Measurements from ENCODE around the gene PTPRG.

Gene PTPRG

DNA sequence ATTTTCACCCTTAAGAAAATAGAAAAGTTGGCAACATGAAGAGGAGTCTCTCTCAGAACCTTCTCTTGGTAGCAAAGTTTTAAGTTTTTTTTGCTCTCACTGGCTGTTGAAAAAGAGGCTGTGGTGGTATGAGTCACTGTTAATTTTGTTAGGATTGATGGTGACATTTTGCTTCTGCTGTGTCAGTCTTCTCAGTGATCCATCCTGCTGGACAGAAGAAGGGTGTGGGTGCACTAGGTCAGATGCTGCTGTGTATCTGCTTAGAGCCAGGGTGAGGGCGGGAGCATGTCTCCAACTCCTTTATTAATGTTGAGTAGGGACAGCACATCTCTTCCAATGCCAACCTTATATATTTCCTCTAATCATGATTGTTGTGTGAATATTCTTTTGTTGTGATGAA, 442.5 kb downstream of the PTPRG start:
- H3K4me1 ChIP-seq (ENCODE audit: insufficient read depth, low read length, poor library complexity, severe bottlenecking): no peaks in the 10 kb centered on the region
- no peaks in the 10 kb centered on the region for H3K27me3 ChIP-seq (ENCODE audit: insufficient read depth, low read length, poor library complexity, severe bottlenecking)
- no peaks in the 10 kb centered on the region for H3K9me3 ChIP-seq (ENCODE audit: insufficient read depth, low read depth, low read length)
- H3K9me2 ChIP-seq (replicated peaks; ENCODE audit: low read depth, low read length): no peaks in the 10 kb centered on the region
- no peak overlapping the region for H3K4me3 ChIP-seq (ENCODE audit: low read length, poor library complexity, severe bottlenecking)
- H4K20me1 ChIP-seq (ENCODE audit: insufficient read depth, low read length, poor library complexity, severe bottlenecking): no peaks in the 10 kb centered on the region
- no peaks in the 10 kb centered on the region for H3F3A ChIP-seq (ENCODE audit: low read depth)
- H3K79me2 ChIP-seq (ENCODE audit: insufficient read depth, low read length): no peaks in the 10 kb centered on the region
- no peak overlapping the region for H3K4me2 ChIP-seq (ENCODE audit: low read depth, low read length, poor library complexity, severe bottlenecking)
- TF ChIP-seq, protein P1, sequence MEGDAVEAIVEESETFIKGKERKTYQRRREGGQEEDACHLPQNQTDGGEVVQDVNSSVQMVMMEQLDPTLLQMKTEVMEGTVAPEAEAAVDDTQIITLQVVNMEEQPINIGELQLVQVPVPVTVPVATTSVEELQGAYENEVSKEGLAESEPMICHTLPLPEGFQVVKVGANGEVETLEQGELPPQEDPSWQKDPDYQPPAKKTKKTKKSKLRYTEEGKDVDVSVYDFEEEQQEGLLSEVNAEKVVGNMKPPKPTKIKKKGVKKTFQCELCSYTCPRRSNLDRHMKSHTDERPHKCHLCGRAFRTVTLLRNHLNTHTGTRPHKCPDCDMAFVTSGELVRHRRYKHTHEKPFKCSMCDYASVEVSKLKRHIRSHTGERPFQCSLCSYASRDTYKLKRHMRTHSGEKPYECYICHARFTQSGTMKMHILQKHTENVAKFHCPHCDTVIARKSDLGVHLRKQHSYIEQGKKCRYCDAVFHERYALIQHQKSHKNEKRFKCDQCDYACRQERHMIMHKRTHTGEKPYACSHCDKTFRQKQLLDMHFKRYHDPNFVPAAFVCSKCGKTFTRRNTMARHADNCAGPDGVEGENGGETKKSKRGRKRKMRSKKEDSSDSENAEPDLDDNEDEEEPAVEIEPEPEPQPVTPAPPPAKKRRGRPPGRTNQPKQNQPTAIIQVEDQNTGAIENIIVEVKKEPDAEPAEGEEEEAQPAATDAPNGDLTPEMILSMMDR (conservative IDR thresholded peaks at IDR 0.05; ENCODE audit: low read length): no peak
- TF ChIP-seq EZH2phosphoT487 (IDR thresholded peaks at IDR 0.05; ENCODE audit: borderline replicate concordance): no peak
- no peak overlapping the region for H2AFZ ChIP-seq (ENCODE audit: low read length)
- no peaks in the 10 kb centered on the region for H3K36me3 ChIP-seq (ENCODE audit: insufficient read depth, low read length)
- no peak overlapping the region for H3K9ac ChIP-seq (ENCODE audit: low read depth, low read length, poor library complexity, severe bottlenecking)

DNA sequence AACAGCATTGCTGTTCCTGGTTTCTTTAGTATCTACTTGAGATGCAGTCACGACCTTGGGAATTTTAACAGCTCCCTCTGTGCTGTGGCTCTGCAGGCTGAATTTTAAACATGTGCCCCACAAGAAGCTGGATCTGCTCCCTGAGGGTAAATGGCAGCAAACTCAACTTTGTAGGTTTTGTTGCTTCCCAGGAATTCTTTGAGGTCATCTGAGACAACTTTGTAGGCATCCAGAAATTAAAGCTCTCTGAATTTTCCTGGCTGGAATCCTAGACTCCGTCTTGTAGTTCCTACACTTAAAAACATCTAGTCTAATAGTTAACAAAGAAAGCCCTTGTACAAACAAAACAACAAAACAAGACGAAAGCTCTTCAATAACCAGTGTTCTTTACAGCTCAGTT, 445.7 kb downstream of the PTPRG start:
- Histone ChIP-seq H4K20me1 (ENCODE audit: insufficient read depth, low read length, poor library complexity, severe bottlenecking) (no peaks in the 10 kb centered on the region), H3K4me3 (ENCODE audit: low read length, poor library complexity, severe bottlenecking) (no peak overlapping the region), H2AFZ (ENCODE audit: low read length) (no peak overlapping the region), H3K36me3 (ENCODE audit: insufficient read depth, low read length) (no peaks in the 10 kb centered on the region), H3K79me2 (ENCODE audit: insufficient read depth, low read length) (no peaks in the 10 kb centered on the region), H3K9ac (ENCODE audit: low read depth, low read length, poor library complexity, severe bottlenecking) (no peak overlapping the region), H3K9me2 (replicated peaks; ENCODE audit: low read depth, low read length) (no peaks in the 10 kb centered on the region), H3K9me3 (ENCODE audit: insufficient read depth, low read depth, low read length) (no peaks in the 10 kb centered on the region), H3F3A (ENCODE audit: low read depth) (no peaks in the 10 kb centered on the region), H3K27me3 (ENCODE audit: insufficient read depth, low read length, poor library complexity, severe bottlenecking) (no peaks in the 10 kb centered on the region), H3K4me1 (ENCODE audit: insufficient read depth, low read length, poor library complexity, severe bottlenecking) (no peaks in the 10 kb centered on the region), H3K4me2 (ENCODE audit: low read depth, low read length, poor library complexity, severe bottlenecking) (no peak overlapping the region)
- no peak for TF ChIP-seq EZH2phosphoT487 (IDR thresholded peaks at IDR 0.05; ENCODE audit: borderline replicate concordance)
- TF ChIP-seq, protein P1 (conservative IDR thresholded peaks at IDR 0.05; ENCODE audit: low read length): no peak

DNA sequence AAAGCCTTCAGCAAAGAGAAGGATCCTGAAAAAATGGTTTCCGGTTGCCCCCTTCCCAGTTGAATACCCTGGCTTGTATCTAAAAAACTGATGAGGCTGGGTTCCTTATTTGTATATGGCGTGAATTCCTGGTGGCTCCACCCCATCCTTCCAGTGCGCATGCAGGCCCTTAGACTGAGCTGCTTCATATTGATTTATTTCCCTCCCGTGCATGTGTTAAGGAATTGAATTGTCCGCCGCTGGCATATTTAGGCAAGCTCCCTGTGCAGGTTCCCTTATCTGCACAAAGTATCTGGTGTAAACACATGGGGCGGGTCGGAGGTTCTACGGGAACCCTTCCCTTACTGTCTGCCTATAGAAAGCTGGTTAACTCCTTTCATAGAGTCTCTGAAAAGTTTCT, 449.6 kb downstream of the PTPRG start:
- TF ChIP-seq, protein P1 (conservative IDR thresholded peaks at IDR 0.05; ENCODE audit: low read length): no peak
- TF ChIP-seq EZH2phosphoT487 (IDR thresholded peaks at IDR 0.05; ENCODE audit: borderline replicate concordance): no peak

More for the DNA sequence above, 449.6 kb downstream of the PTPRG start:
- Histone ChIP-seq H3K4me2 (ENCODE audit: low read depth, low read length, poor library complexity, severe bottlenecking) (no peak overlapping the region), H2AFZ (ENCODE audit: low read length) (no peak overlapping the region), H3K9me2 (replicated peaks; ENCODE audit: low read depth, low read length) (no peaks in the 10 kb centered on the region), H3K4me1 (ENCODE audit: insufficient read depth, low read length, poor library complexity, severe bottlenecking) (no peaks in the 10 kb centered on the region), H3K9ac (ENCODE audit: low read depth, low read length, poor library complexity, severe bottlenecking) (no peak overlapping the region), H3K9me3 (ENCODE audit: insufficient read depth, low read depth, low read length) (no peaks in the 10 kb centered on the region), H4K20me1 (ENCODE audit: insufficient read depth, low read length, poor library complexity, severe bottlenecking) (no peaks in the 10 kb centered on the region), H3F3A (ENCODE audit: low read depth) (no peaks in the 10 kb centered on the region), H3K27me3 (ENCODE audit: insufficient read depth, low read length, poor library complexity, severe bottlenecking) (no peaks in the 10 kb centered on the region), H3K4me3 (ENCODE audit: low read length, poor library complexity, severe bottlenecking) (no peak overlapping the region), H3K79me2 (ENCODE audit: insufficient read depth, low read length) (no peaks in the 10 kb centered on the region), H3K36me3 (ENCODE audit: insufficient read depth, low read length) (no peaks in the 10 kb centered on the region)

All from Loucy (cell line).